Neural crest cell (in vitro differentiated cells): ENCODE measurements around the gene PHKA2. TPM values are rescaled to one million over a fixed set of nuclear protein-coding genes. Genes with fewer than 3 reads are reported as not detected.
"Not testable (repeated sequence)": the region's sequence is repeated elsewhere in the genome, so short reads cannot be mapped to it uniquely, and the experiment has no call there.

Source experiments
- DNase-seq: peaks from one replicate; pipeline ENCODE4 v3.0.0; 2021; ENCODE audit warnings: low read depth, mixed read lengths, low spot score
- H3K27ac Mint-ChIP-seq: one replicate; pipeline ENCODE4 v1.8.0; 2021; ENCODE audit warnings: mild to moderate bottlenecking, mixed read lengths; ENCODE audit not compliant: unreplicated experiment
- H3K27me3 Mint-ChIP-seq: 2 replicates; pipeline ENCODE4 v1.8.0; 2021; ENCODE audit warnings: low read depth, mild to moderate bottlenecking, mixed read lengths
- H3K36me3 Mint-ChIP-seq: 2 replicates; pipeline ENCODE4 v1.8.0; 2021; ENCODE audit warnings: low read depth, mild to moderate bottlenecking, mixed read lengths
- H3K4me1 Mint-ChIP-seq: 2 replicates; pipeline ENCODE4 v1.8.0; 2021; ENCODE audit warnings: mixed read lengths
- H3K4me3 Mint-ChIP-seq: one replicate; pipeline ENCODE4 v1.8.0; 2021; ENCODE audit warnings: mild to moderate bottlenecking, mixed read lengths
- H3K9me3 Mint-ChIP-seq: 2 replicates; pipeline ENCODE4 v1.8.0; 2021; ENCODE audit warnings: mixed read lengths
- CTCF ChIP-seq: fragments of 200-600 bp; sonication (generic); conservative IDR thresholded peaks from 2 replicates; pipeline ENCODE4 v1.5.0; 2021; ENCODE audit warnings: antibody characterized with exemption, mild to moderate bottlenecking
- total RNA-seq: library from RNA; stranded (reverse); gene quantifications from 2 replicates; pipeline ENCODE4 v1.2.1, GENCODE V29; 2021

PHKA2 gene
- total RNA-seq, 1 donor from 2014 or later, result 28.0 TPM

- no peak overlapping the region for H3K27ac Mint-ChIP-seq
- peaks cover 15% of the 10 kb centered on the region for H3K9me3 Mint-ChIP-seq
- H3K4me1 Mint-ChIP-seq, result no peaks in the 10 kb centered on the region
- no peaks in the 10 kb centered on the region for H3K36me3 Mint-ChIP-seq
- no peak overlapping the region for H3K4me3 Mint-ChIP-seq
- no peaks in the 10 kb centered on the region for H3K27me3 Mint-ChIP-seq
- DNase-seq, result no peak
- TF ChIP-seq CTCF, result no peak
These were observed 127.8 kb downstream of the PHKA2 start for GRCh38 chrX:18855919-18856644.

DNA sequence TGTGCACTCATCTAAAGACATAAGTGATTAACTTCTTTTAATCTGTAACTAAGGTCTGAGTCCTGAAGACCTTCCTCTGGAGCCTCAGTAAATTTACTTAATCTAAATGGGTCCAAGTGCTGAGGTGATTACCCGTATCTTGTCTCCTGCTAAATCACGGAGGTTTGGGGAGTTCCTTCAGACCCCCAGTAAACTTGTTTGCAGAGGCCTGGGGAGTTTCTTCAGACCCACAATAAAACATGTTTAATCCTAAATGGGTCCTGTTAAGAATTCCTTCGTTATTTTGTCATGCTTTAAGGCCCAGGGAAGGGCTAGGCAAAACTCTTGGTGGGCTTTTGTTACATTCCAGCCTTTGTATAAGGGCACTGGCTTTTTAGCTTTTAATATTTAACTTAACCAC lies 136.0 kb downstream of the PHKA2 start:
- not testable (repeated sequence) for H3K27me3 Mint-ChIP-seq, H3K27ac Mint-ChIP-seq, H3K9me3 Mint-ChIP-seq, H3K4me3 Mint-ChIP-seq, DNase-seq, H3K36me3 Mint-ChIP-seq, H3K4me1 Mint-ChIP-seq

Other genes starting within 250 kb of the PHKA2 start
- 0.20 and 0.21 TPM in 2 replicates for gene ADGRG2, start 138.4 kb upstream of the PHKA2 start, total RNA-seq